Measurements from ENCODE around the gene WDR33.
"Not testable (repeated sequence)": the region's sequence is repeated elsewhere in the genome, so short reads cannot be mapped to it uniquely, and the experiment has no call there.

WDR33 gene

GRCh38 chr2:127810156-127810618 is 784 bp downstream of the WDR33 start:
- DNase-seq (ENCODE audit: low read depth): no peak

- no peak for DNase-seq (ENCODE audit: low read depth)
These were observed 3.2 kb downstream of the WDR33 start for GRCh38 chr2:127807678-127808353.

- DNase-seq (ENCODE audit: low read depth): not testable (repeated sequence)
These were observed 4.1 kb downstream of the WDR33 start for GRCh38 chr2:127806860-127807259.

GRCh38 chr2:127805491-127805890 is 5.5 kb downstream of the WDR33 start:
- DNase-seq (ENCODE audit: low read depth): no peak

DNA sequence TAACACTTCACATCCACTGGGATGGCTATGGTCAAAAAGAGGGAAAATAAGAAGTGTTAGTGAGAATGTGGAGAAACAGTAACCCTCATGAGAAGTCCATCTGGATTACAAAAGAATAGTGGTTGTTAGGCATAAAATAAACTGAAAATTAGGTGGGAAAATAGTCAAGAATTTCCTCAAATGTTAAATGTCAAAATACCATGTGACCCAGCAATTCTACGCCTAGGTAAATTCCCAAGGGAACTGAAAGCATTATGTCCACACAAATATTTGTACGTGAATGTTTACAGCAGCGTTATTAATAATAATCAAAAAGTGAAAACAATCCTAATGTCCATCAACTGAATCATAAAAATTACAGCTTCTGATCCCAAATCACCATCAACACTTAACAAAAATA is 11.0 kb downstream of the WDR33 start:
- no peak for DNase-seq (ENCODE audit: low read depth)

DNA sequence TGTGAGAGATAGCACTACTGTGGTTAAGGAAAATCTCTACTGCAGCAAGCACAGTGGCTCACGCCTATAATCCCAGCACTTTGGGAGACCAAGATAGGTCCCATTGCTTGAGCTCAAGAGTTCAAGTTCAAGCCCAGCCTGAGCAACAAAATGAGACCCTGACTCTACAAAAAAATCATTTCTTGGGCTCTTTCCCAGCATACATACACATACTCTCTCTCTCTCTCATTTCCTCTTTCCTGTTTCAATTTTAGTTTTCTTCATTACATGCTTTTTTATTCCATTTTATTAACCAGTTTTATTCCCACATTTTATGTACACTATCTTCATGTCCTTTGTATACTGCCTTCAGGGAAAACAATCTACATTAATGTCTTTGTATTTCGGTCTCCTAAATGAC is 14.6 kb downstream of the WDR33 start:
- DNase-seq (ENCODE audit: low read depth): no peak

- not testable (repeated sequence) for DNase-seq (ENCODE audit: low read depth)
These were observed 16.1 kb downstream of the WDR33 start for GRCh38 chr2:127794901-127795300.

- no peak for DNase-seq (ENCODE audit: low read depth)
These were observed 18.2 kb downstream of the WDR33 start for GRCh38 chr2:127792805-127793204.

GRCh38 chr2:127790694-127791529 is 20.1 kb downstream of the WDR33 start:
- DNase-seq (ENCODE audit: low read depth): no peak

DNA sequence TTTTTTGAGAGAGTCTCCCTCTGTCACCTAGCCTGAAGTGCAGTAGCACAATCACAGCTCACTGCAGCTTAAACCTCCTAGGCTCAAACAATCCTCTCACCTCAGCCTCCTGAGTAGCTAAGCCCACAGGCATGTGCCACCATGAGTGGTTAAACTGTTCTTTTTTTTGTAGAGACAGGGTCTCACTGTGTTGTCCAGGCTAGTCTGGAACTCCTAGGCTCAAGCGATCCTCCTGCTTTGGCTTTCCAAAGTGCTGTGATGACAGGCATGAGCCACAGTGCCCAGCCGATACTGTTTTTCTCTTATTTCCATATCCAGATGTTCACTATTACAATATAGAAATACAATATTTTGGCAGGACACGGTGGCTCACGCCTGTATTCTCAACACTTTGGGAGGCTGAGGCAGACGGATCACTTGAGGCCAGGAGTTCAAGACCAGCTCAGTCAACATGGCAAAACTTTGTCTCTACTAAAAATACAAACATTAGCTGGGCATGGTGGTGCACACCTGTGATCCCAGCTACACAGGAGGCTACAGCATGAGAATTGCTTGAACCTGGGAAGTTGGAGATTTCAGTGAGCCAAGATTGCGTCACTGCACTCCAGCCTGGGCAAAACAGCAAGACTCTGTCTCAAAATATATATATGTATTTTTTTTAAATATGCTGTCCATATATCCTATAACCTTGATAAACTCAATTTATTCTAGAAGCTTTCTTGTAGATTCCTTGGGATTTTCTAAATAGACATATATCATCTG is 24.7 kb downstream of the WDR33 start:
- no peak for DNase-seq (ENCODE audit: low read depth)

DNA sequence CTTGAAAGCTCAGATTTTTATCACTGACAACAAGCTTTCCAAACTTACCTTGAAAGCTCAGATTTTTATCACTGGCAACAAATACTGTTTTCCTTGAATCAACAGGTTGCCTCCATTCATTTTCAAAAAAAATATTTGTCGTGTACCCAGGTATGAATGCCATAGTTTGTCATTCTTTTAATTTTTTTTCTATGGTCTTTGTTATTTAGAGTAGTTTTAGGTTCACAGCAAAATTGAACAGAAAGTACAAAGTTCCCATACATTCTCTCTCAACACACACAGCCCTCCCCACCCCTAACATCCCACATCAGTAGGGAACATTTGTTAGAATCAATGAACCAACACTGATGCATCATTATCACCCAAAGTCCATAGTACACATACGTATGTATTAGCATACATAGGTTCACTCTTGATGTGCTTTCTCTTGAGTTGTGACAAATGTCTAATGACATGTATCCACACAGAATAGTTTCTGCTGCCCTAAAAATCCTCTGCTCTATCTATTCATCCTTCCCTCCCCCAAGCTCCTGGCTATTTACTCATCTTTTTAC is 25.9 kb downstream of the WDR33 start:
- no peak for DNase-seq (ENCODE audit: low read depth)

- DNase-seq (ENCODE audit: low read depth): no peak
These were observed 27.9 kb downstream of the WDR33 start for GRCh38 chr2:127783101-127783500.

DNA sequence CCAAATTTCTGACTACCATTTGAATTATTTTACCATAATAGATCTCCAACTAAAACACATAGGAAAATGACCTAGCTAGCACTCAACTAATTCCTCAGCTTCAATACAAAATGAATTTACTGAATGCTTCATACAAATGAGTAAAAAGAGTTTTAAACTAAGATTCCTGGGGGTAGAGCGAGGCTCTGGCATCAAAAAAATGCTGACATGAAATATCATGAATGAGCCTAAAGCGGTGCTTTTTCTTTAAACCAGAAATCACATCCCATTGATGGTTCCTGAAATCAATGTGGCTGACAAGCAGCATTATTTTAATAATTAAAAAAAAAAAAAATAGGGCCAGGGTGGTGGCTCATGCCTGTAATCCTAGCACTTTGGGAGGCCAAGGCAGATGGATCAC is 32.1 kb downstream of the WDR33 start:
- no peak for DNase-seq (ENCODE audit: low read depth)

GRCh38 chr2:127778447-127778846 is 32.5 kb downstream of the WDR33 start:
- no peak for DNase-seq (ENCODE audit: low read depth)

GRCh38 chr2:127776122-127776780 is 34.7 kb downstream of the WDR33 start:
- DNase-seq (ENCODE audit: low read depth): no peak

DNA sequence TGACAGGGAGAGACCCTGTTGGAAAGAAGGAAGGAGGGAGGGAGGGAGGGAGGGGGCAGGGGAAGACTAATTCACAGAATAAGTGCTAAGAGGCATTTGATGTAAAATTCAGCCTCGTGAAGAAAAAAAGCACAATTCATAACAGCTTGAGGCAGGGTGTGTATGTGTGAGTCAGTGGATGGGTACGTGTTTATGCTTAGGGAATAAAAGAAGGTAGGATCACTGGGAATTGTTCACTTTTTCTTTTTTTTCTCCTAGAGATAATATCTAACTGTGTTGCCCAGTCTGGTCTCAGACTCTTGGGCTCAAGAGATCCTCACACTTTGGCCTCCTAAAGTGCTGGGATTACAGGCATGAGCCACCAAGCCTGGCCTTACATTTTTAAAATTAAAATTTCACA is 39.2 kb downstream of the WDR33 start:
- no peak for DNase-seq (ENCODE audit: low read depth)

DNA sequence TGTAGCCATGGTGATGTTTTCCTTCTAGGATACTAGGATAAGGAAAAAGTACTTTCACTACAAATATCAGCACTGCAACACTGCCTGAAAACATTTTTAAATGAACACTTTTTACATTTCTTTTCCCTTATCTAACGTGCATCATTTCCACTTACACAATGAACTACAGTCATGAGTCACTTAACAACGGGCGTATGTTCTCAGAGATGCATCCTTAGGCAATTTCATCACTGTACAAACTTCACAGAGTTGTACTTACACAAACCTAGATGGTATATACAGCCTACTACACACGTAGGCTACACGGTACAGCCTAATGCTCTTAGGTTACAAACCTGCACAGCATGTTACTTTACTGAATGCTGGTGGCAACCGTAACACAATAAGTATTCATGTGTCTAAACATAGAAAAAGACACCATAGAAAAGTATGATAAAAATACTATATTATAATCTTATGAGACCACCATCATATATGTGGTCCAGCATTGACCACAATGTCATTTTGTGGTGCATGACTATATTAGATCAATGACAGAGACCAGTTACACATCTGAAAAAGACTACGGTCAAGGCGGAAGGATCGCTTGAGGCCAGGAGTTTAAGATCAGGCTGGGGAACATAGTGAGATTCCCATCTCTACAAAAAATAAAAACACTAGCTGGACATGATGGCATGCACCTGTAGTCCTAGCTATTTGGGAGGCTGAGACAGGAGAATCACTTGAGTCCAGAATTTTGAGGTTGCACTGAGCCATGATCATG is 39.8 kb downstream of the WDR33 start:
- DNase-seq (ENCODE audit: low read depth): no peak

DNA sequence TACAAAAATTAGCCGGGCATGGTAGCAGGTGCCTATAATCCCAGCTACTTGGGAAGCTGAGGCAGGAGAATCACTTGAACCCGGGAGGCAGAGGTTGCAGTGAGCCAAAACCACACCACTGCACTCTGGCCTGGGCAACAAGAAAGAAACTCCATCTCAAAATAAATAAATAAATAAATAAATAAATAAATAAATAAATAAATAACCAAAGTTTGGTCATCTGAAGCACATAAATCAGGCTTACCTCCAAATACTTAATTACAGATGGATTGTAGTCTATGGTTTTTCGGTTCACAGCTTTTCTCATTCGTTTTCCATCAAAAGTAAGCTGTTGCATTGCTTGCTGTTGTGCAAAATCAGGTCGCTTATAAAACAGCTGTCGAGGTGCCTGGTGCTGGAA is 40.4 kb downstream of the WDR33 start:
- not testable (repeated sequence) for DNase-seq (ENCODE audit: low read depth)

DNA sequence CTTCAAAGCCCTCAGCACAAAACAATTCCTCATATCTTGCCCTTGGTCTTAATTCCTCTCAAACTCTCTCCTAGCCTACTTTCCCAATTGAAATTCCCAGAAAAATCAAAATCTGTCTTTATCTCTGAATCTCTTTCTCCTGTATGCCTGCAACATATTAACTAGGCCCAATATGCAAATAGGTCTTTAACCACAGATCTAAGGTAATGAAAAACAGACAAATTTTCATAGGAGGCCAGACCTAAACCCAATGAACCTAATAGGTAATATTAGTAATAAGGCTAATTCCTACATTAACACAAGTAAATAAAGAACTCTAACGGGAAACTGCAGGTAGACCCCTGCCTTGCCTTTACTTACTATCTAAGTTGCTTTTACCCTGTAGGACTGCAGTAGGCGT is 41.4 kb downstream of the WDR33 start:
- no peak for DNase-seq (ENCODE audit: low read depth)

DNA sequence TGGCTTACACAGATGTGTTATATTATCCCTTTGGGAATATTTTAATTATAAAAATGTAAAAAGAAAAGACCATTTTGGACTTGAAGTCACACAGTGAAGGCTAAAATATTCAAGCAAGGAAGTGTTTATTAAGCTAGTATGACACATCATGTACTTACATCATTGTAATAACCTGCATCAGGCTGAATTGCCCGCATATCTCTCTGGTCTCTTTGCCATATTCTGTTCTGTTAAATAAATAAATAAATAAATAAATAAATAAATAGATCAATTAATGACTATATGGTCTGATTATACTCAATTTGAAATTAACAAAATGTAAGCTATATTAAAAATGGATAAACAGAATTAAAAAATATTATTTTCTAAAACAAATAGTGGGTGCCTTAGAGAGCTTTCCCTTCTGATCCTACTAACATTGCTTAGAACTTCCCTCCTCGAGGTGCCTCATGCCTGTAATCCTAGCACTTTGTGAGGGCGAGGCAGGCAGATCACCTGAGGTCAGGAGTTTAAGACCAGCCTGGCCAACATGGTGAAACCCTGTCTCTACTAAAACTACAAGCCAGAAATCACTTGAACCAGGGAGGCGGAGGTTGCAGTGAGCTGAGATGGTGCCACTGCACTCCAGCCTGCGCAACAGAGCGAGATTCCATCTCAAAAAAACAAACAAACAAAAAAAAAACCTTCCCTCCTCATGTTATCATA is 42.0 kb downstream of the WDR33 start:
- no peak for DNase-seq (ENCODE audit: low read depth)

Measured in stimulated activated CD8-positive, alpha-beta memory T cell treated with anti-CD3 and anti-CD28 coated beads, Interleukin-15, amount 100 ng/mL, for 1 hour (primary cell).